Activated effector memory CD4-positive, alpha-beta T cell treated with Interleukin-2 at 50 U/mL for 16 hours (primary cell): ENCODE data around the gene COIL.
"Not testable (repeated sequence)": the region's sequence is repeated elsewhere in the genome, so short reads cannot be mapped to it uniquely, and the experiment has no call there.

Experiments
- DNase-seq: peaks from one replicate; pipeline ENCODE4 v3.0.0-alpha.2; 2020

COIL gene

GRCh38 chr17:56960596-56961538 lies at the start of gene COIL:
TSS of gene COIL (minus strand) at chr17:56961050. CDS start at chr17:56961019, 31 bp downstream.
- DNase-seq: peak; percentile 86

GRCh38 chr17:57010487-57010886 lies 49.6 kb upstream of the COIL start:
- DNase-seq: no peak

GRCh38 chr17:57009737-57010445 lies 49.0 kb upstream of the COIL start:
- peak; percentile 25 for DNase-seq

- DNase-seq: no peak
These were observed 48.1 kb upstream of the COIL start for GRCh38 chr17:57008958-57009357.

GRCh38 chr17:57006040-57006439 lies 45.2 kb upstream of the COIL start:
- no peak for DNase-seq

GRCh38 chr17:57004944-57005579 lies 44.2 kb upstream of the COIL start:
- DNase-seq: no peak

- no peak for DNase-seq
These were observed 42.1 kb upstream of the COIL start for GRCh38 chr17:57002904-57003303.

- no peak for DNase-seq
These were observed 40.7 kb upstream of the COIL start for GRCh38 chr17:57001541-57001940.

GRCh38 chr17:56997313-56997712 lies 36.5 kb upstream of the COIL start:
- no peak for DNase-seq

GRCh38 chr17:56995766-56996165 lies 34.9 kb upstream of the COIL start:
- DNase-seq: no peak

- no peak for DNase-seq
These were observed 33.4 kb upstream of the COIL start for GRCh38 chr17:56994009-56994792.

GRCh38 chr17:56992364-56992763 lies 31.5 kb upstream of the COIL start:
- DNase-seq: no peak

- no peak for DNase-seq
These were observed 28.2 kb upstream of the COIL start for GRCh38 chr17:56988901-56989572.

- DNase-seq: no peak
These were observed 26.5 kb upstream of the COIL start for GRCh38 chr17:56987283-56987834.

- no peak for DNase-seq
These were observed 24.7 kb upstream of the COIL start for GRCh38 chr17:56985371-56986162.

GRCh38 chr17:56983366-56983765 lies 22.5 kb upstream of the COIL start:
- DNase-seq: no peak

- no peak for DNase-seq
These were observed 21.5 kb upstream of the COIL start for GRCh38 chr17:56982312-56982711.

- DNase-seq: not testable (repeated sequence)
These were observed 19.7 kb upstream of the COIL start for GRCh38 chr17:56980526-56980925.

GRCh38 chr17:56979091-56979480 lies 18.2 kb upstream of the COIL start:
- DNase-seq: no peak

GRCh38 chr17:56978441-56979090 lies 17.7 kb upstream of the COIL start:
- DNase-seq: no peak
